ENCODE results near the gene LSMEM2.
"Not testable (repeated sequence)": the region's sequence is repeated elsewhere in the genome, so short reads cannot be mapped to it uniquely, and the experiment has no call there.

The LSMEM2 gene

DNA sequence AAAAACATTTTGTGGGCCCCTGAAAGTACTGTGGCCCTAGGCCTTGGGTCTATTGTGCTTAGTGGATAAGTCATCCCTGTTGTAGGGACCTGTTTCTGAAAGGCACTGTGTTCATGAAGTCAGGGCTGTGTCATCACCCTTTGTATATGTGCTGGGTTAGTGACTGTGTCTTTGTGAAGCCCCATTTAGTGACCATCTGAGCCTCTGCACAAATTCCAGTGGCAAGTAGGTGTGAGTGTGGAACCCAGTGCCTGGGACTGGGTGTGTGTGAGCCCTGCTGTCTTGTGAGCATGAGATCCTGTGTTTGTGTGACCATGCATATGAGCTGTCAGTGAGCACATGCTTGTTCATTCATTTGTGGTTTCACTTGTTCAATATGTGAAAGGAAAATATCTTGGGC lies 25.7 kb downstream of the LSMEM2 start:
- Histone ChIP-seq H3K9me3 (ENCODE audit: severe bottlenecking) (peaks cover 16% of the 10 kb centered on the region), H3K27me3 (ENCODE audit: insufficient read depth, low read depth, severe bottlenecking) (no peaks in the 10 kb centered on the region), H3K4me3 (ENCODE audit: low read depth, low read length) (no peak overlapping the region), H3K36me3 (peaks cover 3% of the 10 kb centered on the region), H3K27ac (no peak overlapping the region)
- no peak for DNase-seq
- TF ChIP-seq, protein P1, sequence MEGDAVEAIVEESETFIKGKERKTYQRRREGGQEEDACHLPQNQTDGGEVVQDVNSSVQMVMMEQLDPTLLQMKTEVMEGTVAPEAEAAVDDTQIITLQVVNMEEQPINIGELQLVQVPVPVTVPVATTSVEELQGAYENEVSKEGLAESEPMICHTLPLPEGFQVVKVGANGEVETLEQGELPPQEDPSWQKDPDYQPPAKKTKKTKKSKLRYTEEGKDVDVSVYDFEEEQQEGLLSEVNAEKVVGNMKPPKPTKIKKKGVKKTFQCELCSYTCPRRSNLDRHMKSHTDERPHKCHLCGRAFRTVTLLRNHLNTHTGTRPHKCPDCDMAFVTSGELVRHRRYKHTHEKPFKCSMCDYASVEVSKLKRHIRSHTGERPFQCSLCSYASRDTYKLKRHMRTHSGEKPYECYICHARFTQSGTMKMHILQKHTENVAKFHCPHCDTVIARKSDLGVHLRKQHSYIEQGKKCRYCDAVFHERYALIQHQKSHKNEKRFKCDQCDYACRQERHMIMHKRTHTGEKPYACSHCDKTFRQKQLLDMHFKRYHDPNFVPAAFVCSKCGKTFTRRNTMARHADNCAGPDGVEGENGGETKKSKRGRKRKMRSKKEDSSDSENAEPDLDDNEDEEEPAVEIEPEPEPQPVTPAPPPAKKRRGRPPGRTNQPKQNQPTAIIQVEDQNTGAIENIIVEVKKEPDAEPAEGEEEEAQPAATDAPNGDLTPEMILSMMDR (IDR thresholded peaks at IDR 0.05; ENCODE audit: low read depth, low read length): no peak

DNA sequence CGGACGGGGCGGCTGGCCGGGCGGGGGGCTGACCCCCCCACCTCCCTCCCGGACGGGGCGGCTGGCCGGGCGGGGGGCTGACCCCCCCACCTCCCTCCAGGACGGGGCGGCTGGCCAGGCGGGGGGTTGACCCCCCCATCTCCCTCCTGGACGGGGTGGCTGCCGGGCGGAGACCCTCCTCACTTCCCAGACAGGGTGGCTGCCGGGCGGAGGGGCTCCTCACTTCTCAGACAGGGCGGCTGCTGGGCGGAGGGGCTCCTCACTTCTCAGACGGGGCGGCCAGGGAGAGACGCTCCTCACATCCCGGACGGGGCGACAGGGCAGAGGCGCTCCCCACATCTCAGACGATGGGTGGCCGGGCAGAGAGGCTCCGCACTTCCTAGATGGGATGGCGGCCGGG lies 33.2 kb downstream of the LSMEM2 start:
- H3K4me3 ChIP-seq (ENCODE audit: low read depth, low read length); H3K27ac ChIP-seq; DNase-seq; H3K27me3 ChIP-seq (ENCODE audit: insufficient read depth, low read depth, severe bottlenecking): not testable (repeated sequence)
- Histone ChIP-seq H3K36me3 (peaks cover 12% of the 10 kb centered on the region), H3K9me3 (ENCODE audit: severe bottlenecking) (peaks cover 15% of the 10 kb centered on the region)

DNA sequence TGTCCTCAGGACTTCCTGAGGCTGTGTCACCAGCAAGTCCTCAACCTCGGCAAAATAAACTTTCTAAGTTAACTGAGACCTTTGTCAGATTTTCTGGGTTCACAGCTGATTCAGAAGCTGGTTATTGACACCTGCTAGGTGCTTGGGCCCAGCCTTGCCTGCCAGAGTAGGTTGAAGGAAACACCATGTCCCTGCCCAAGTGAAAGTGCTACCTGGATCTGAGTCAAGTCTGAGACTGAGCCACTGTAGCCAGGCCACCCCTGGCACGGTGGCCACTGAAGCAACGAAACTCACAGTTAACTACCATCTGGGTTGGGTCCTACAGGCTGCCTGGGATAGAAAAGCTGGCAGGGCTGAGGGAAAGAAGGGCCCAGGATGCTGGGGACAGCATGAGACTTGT lies 35.5 kb downstream of the LSMEM2 start:
- peaks cover 29% of the 10 kb centered on the region for H3K36me3 ChIP-seq

DNA sequence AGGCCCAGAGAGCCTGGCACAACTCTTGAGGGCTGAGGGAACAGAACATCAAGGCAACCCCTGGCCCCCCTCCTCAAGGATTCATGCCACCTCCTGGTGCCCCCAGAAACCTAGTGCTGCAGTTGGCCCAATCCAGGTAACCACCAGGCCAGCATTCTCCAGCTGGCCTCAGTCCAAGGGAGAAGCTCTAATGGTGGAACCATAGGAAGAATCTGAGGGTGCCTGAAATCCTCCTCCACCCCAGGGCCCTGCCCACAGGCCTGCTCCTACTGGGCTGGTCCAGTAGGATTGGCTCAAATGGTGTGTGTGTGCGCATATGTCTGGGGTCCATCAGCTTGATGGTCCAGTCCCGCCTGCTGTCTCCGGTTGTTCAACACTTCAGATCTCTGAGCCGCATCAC lies 35.9 kb downstream of the LSMEM2 start:
- TF ChIP-seq, protein P1 (IDR thresholded peaks at IDR 0.05; ENCODE audit: low read depth, low read length): no peak
- H3K27ac ChIP-seq: no peak overlapping the region
- H3K36me3 ChIP-seq: peaks cover 34% of the 10 kb centered on the region
- H3K9me3 ChIP-seq (ENCODE audit: severe bottlenecking): no peaks in the 10 kb centered on the region
- H3K27me3 ChIP-seq (ENCODE audit: insufficient read depth, low read depth, severe bottlenecking): no peaks in the 10 kb centered on the region
- H3K4me3 ChIP-seq (ENCODE audit: low read depth, low read length): no peak overlapping the region
- no peak for DNase-seq

More for the DNA sequence above, 35.5 kb downstream of the LSMEM2 start:
- Histone ChIP-seq H3K4me3 (ENCODE audit: low read depth, low read length) (no peak overlapping the region), H3K27me3 (ENCODE audit: insufficient read depth, low read depth, severe bottlenecking) (no peaks in the 10 kb centered on the region), H3K27ac (no peak overlapping the region; the same call in 1 of the 2 replicates), H3K9me3 (ENCODE audit: severe bottlenecking) (no peaks in the 10 kb centered on the region)
- TF ChIP-seq, protein P1 (IDR thresholded peaks at IDR 0.05; ENCODE audit: low read depth, low read length): no peak
- no peak for DNase-seq

DNA sequence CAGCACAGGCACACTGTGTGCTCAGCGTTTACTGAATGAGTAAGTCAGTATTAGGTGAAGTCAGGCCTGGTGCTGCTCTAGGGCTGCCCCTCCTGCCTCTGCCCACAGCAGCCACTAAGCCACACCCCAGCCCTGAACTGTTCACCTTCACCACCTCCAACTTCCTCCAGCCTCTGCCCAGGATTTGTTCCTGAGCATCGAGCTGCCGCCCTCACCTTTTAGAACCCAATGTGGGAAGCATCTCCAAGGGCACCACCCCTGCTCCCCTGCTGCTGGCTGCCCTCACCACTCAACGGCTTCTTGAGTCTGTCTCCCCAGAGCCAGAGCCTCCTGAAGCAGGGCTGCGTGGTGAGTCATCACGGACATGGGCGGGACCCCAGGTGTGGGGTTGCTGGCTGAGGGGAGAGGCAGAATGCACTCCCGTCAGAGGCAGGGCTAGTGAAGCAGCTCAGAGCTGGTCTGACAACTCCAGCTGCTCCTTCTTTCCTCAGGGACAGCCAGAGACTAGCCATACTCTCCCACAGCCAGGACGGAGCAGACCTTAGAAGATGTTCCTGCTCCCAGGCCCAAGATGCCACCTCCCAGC lies 37.9 kb downstream of the LSMEM2 start:
- TF ChIP-seq, protein P1 (IDR thresholded peaks at IDR 0.05; ENCODE audit: low read depth, low read length): no peak
- Histone ChIP-seq H3K9me3 (ENCODE audit: severe bottlenecking) (no peaks in the 10 kb centered on the region), H3K36me3 (peaks cover 37% of the 10 kb centered on the region), H3K4me3 (ENCODE audit: low read depth, low read length) (no peak overlapping the region), H3K27me3 (ENCODE audit: insufficient read depth, low read depth, severe bottlenecking) (no peaks in the 10 kb centered on the region), H3K27ac (no peak overlapping the region)
- DNase-seq: no peak

DNA sequence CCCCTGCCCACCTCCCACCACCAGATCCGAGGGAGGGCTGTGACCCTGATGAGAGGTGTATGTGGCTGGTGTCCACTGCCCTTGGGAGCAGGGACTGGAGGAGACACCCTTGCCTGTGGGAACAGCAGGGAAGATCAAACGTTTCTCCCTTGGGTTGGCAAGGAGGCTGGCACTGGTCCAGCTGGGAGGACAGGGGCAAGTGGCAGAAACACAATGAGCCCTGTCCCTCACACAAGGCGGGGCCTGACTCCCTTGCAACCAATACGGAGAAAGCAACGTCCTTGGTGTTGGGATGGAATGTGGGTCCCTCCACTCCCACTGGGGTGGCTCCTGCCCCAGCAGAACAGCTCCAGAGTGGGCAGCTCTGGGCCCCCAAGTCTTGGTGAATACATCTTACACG lies 38.4 kb downstream of the LSMEM2 start:
- no peak for DNase-seq
- Histone ChIP-seq H3K4me3 (ENCODE audit: low read depth, low read length) (no peak overlapping the region), H3K27ac (no peak overlapping the region), H3K27me3 (ENCODE audit: insufficient read depth, low read depth, severe bottlenecking) (no peaks in the 10 kb centered on the region), H3K36me3 (peaks cover 37% of the 10 kb centered on the region), H3K9me3 (ENCODE audit: severe bottlenecking) (no peaks in the 10 kb centered on the region)
- TF ChIP-seq, protein P1 (IDR thresholded peaks at IDR 0.05; ENCODE audit: low read depth, low read length): no peak

Data from WERI-Rb-1 (cell line).